ENCODE data around the gene SF1.

The SF1 gene

GRCh38 chr11:64719406-64719805 is 58.9 kb downstream of the SF1 start:
- no peak overlapping the region for H3K4me2 ChIP-seq (ENCODE audit: low read depth, low read length, poor library complexity, severe bottlenecking)
- H3K27me3 ChIP-seq (ENCODE audit: insufficient read depth, low read length, poor library complexity, severe bottlenecking) = no peaks in the 10 kb centered on the region
- H3F3A ChIP-seq (ENCODE audit: low read depth) = no peaks in the 10 kb centered on the region
- no peaks in the 10 kb centered on the region for H3K36me3 ChIP-seq (ENCODE audit: insufficient read depth, low read length)
- H3K79me2 ChIP-seq (ENCODE audit: insufficient read depth, low read length) = no peaks in the 10 kb centered on the region
- no peak overlapping the region for H2AFZ ChIP-seq (ENCODE audit: low read length)
- H3K9me3 ChIP-seq (ENCODE audit: insufficient read depth, low read depth, low read length) = no peaks in the 10 kb centered on the region
- H4K20me1 ChIP-seq (ENCODE audit: insufficient read depth, low read length, poor library complexity, severe bottlenecking) = no peaks in the 10 kb centered on the region
- H3K9ac ChIP-seq (ENCODE audit: low read depth, low read length, poor library complexity, severe bottlenecking) = no peak overlapping the region
- no peak for TF ChIP-seq CTCF (conservative IDR thresholded peaks at IDR 0.05; ENCODE audit: low read length)
- TF ChIP-seq EZH2phosphoT487 (IDR thresholded peaks at IDR 0.05; ENCODE audit: borderline replicate concordance) = no peak
- no peak overlapping the region for H3K4me3 ChIP-seq (ENCODE audit: low read length, poor library complexity, severe bottlenecking)
- H3K4me1 ChIP-seq (ENCODE audit: insufficient read depth, low read length, poor library complexity, severe bottlenecking) = peaks cover 13% of the 10 kb centered on the region
- H3K9me2 ChIP-seq (replicated peaks; ENCODE audit: low read depth, low read length) = no peaks in the 10 kb centered on the region

GRCh38 chr11:64718780-64719124 is 59.6 kb downstream of the SF1 start:
- no peak for TF ChIP-seq EZH2phosphoT487 (IDR thresholded peaks at IDR 0.05; ENCODE audit: borderline replicate concordance)
- TF ChIP-seq CTCF (conservative IDR thresholded peaks at IDR 0.05; ENCODE audit: low read length) = no peak
- Histone ChIP-seq H4K20me1 (ENCODE audit: insufficient read depth, low read length, poor library complexity, severe bottlenecking) (no peaks in the 10 kb centered on the region), H3K27me3 (ENCODE audit: insufficient read depth, low read length, poor library complexity, severe bottlenecking) (no peaks in the 10 kb centered on the region), H3K9ac (ENCODE audit: low read depth, low read length, poor library complexity, severe bottlenecking) (no peak overlapping the region), H3K9me2 (replicated peaks; ENCODE audit: low read depth, low read length) (no peaks in the 10 kb centered on the region), H3K36me3 (ENCODE audit: insufficient read depth, low read length) (no peaks in the 10 kb centered on the region), H3K9me3 (ENCODE audit: insufficient read depth, low read depth, low read length) (no peaks in the 10 kb centered on the region), H3K4me2 (ENCODE audit: low read depth, low read length, poor library complexity, severe bottlenecking) (no peak overlapping the region), H3K4me3 (ENCODE audit: low read length, poor library complexity, severe bottlenecking) (no peak overlapping the region), H3K79me2 (ENCODE audit: insufficient read depth, low read length) (no peaks in the 10 kb centered on the region), H3F3A (ENCODE audit: low read depth) (no peaks in the 10 kb centered on the region), H2AFZ (ENCODE audit: low read length) (no peak overlapping the region), H3K4me1 (ENCODE audit: insufficient read depth, low read length, poor library complexity, severe bottlenecking) (peaks cover 6% of the 10 kb centered on the region)

- H3K4me2 ChIP-seq (ENCODE audit: low read depth, low read length, poor library complexity, severe bottlenecking) = no peak overlapping the region
- no peak for TF ChIP-seq CTCF (conservative IDR thresholded peaks at IDR 0.05; ENCODE audit: low read length)
- no peaks in the 10 kb centered on the region for H3F3A ChIP-seq (ENCODE audit: low read depth)
- H3K27me3 ChIP-seq (ENCODE audit: insufficient read depth, low read length, poor library complexity, severe bottlenecking) = no peaks in the 10 kb centered on the region
- H3K4me1 ChIP-seq (ENCODE audit: insufficient read depth, low read length, poor library complexity, severe bottlenecking) = peaks cover 1% of the 10 kb centered on the region
- no peak overlapping the region for H3K9ac ChIP-seq (ENCODE audit: low read depth, low read length, poor library complexity, severe bottlenecking)
- no peaks in the 10 kb centered on the region for H4K20me1 ChIP-seq (ENCODE audit: insufficient read depth, low read length, poor library complexity, severe bottlenecking)
- H3K36me3 ChIP-seq (ENCODE audit: insufficient read depth, low read length) = no peaks in the 10 kb centered on the region
- no peaks in the 10 kb centered on the region for H3K79me2 ChIP-seq (ENCODE audit: insufficient read depth, low read length)
- no peak overlapping the region for H2AFZ ChIP-seq (ENCODE audit: low read length)
- no peaks in the 10 kb centered on the region for H3K9me2 ChIP-seq (replicated peaks; ENCODE audit: low read depth, low read length)
- H3K9me3 ChIP-seq (ENCODE audit: insufficient read depth, low read depth, low read length) = no peaks in the 10 kb centered on the region
- no peak overlapping the region for H3K4me3 ChIP-seq (ENCODE audit: low read length, poor library complexity, severe bottlenecking)
Measured at GRCh38 chr11:64718084-64718779, 60.1 kb downstream of the SF1 start.
